ENCODE results near the gene KLK1. TPM values are rescaled to one million over a fixed set of nuclear protein-coding genes. Genes with fewer than 3 reads are reported as not detected.

KLK1 gene
- not detected in 2 replicates for total RNA-seq
- long read RNA-seq, result 0 reads

DNA sequence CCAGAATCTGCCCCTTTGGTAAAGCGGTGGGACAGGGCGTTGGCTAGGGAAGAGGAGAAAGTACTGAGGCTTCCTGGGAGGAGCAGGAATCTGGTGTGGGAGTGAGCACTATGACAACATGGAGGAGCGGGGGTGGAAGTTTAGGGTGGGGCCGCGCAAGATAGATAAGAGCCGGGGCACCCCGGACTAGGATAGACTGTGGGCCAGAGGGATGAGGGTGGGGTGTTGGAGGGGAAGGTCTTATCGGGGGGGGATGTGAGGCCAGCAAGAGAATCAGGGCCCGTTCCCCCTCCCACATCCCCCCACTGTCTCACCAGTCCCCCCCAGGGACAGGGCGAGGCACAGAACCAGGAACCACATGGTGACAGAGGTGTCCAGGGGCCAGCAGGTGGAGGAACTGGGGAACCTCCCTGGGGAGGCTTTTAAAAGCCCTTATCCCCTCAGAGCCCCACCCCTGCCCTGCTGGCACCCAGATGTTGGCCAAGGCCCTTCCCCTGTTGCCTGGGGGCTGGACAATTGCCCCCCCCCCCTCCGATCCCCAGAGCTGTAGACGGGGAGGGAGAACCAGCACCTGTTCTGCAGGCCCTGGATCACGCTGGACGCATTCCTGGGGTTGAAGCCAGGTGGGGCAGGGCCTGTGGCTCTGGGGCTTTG lies at the start of gene KLK1:
TSS of gene KLK1 (minus strand) at position 399 of the 654 bp plus-strand sequence. CDS start at position 360, 39 bp downstream.
- TF ChIP-seq, protein P1, sequence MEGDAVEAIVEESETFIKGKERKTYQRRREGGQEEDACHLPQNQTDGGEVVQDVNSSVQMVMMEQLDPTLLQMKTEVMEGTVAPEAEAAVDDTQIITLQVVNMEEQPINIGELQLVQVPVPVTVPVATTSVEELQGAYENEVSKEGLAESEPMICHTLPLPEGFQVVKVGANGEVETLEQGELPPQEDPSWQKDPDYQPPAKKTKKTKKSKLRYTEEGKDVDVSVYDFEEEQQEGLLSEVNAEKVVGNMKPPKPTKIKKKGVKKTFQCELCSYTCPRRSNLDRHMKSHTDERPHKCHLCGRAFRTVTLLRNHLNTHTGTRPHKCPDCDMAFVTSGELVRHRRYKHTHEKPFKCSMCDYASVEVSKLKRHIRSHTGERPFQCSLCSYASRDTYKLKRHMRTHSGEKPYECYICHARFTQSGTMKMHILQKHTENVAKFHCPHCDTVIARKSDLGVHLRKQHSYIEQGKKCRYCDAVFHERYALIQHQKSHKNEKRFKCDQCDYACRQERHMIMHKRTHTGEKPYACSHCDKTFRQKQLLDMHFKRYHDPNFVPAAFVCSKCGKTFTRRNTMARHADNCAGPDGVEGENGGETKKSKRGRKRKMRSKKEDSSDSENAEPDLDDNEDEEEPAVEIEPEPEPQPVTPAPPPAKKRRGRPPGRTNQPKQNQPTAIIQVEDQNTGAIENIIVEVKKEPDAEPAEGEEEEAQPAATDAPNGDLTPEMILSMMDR (IDR thresholded peaks at IDR 0.05; ENCODE audit: unreplicated experiment), result no peak
- Mint-ChIP-seq H3K9me3 (ENCODE audit: low read depth) (peaks cover 8% of the 10 kb centered on the region), H3K4me3 (ENCODE audit: low read depth) (no peak within 1 kb of the TSS), H3K36me3 (ENCODE audit: insufficient read depth) (no peaks in the 10 kb centered on the region), H3K27ac (no peak within 1 kb of the TSS), H3K27me3 (peaks cover 76% of the 10 kb centered on the region), H3K4me1 (ENCODE audit: low read depth) (peaks cover 6% of the 10 kb centered on the region)
- DNase-seq (ENCODE audit: low spot score, unreplicated experiment), result no peak

DNA sequence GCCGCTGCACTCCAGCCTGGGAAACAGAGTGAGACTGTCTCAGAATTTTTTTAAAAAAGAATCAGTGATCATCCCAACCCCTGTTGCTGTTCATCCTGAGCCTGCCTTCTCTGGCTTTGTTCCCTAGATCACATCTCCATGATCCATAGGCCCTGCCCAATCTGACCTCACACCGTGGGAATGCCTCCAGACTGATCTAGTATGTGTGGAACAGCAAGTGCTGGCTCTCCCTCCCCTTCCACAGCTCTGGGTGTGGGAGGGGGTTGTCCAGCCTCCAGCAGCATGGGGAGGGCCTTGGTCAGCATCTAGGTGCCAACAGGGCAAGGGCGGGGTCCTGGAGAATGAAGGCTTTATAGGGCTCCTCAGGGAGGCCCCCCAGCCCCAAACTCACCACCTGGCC lies 49.5 kb upstream of the KLK1 start, which contains the start of gene KLK2:
TSS of gene KLK2 (plus strand) at position 384 of the 400 bp plus-strand sequence. CDS start 35 bp downstream, outside the sequence.
- no peaks in the 10 kb centered on the region for H3K9me3 Mint-ChIP-seq (ENCODE audit: low read depth)
- H3K4me1 Mint-ChIP-seq (ENCODE audit: low read depth), result no peaks in the 10 kb centered on the region
- no peak within 1 kb of the TSS for H3K27ac Mint-ChIP-seq
- H3K4me3 Mint-ChIP-seq (ENCODE audit: low read depth), result no peak within 1 kb of the TSS
- no peak for DNase-seq (ENCODE audit: low spot score, unreplicated experiment)
- no peaks in the 10 kb centered on the region for H3K36me3 Mint-ChIP-seq (ENCODE audit: insufficient read depth)
- H3K27me3 Mint-ChIP-seq, result peaks cover 47% of the 10 kb centered on the region
- TF ChIP-seq, protein P1 (IDR thresholded peaks at IDR 0.05; ENCODE audit: unreplicated experiment), result no peak

DNA sequence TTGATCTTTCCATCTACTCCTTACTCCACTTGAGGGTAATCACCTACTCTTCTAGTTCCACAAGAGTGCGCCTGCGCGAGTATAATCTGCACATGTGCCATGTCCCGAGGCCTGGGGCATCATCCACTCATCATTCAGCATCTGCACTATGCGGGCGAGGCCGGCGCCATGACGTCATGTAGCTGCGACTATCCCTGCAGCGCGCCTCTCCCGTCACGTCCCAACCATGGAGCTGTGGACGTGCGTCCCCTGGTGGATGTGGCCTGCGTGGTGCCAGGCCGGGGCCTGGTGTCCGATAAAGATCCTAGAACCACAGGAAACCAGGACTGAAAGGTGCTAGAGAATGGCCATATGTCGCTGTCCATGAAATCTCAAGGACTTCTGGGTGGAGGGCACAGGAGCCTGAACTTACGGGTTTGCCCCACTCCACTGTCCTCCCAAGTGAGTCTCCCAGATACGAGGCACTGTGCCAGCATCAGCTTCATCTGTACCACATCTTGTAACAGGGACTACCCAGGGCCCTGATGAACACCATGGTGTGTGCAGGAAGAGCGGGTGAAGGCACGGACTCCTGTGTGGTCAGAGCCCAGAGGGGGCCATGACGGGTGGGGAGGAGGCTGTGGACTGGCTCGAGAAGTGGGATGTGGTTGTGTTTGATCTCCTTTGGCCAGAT lies 47.0 kb upstream of the KLK1 start:
- Mint-ChIP-seq H3K9me3 (ENCODE audit: low read depth) (no peaks in the 10 kb centered on the region), H3K4me3 (ENCODE audit: low read depth) (no peak overlapping the region), H3K4me1 (ENCODE audit: low read depth) (no peaks in the 10 kb centered on the region), H3K27ac (no peak overlapping the region), H3K27me3 (peaks cover 70% of the 10 kb centered on the region), H3K36me3 (ENCODE audit: insufficient read depth) (no peaks in the 10 kb centered on the region)
- DNase-seq (ENCODE audit: low spot score, unreplicated experiment), result no peak
- TF ChIP-seq, protein P1 (IDR thresholded peaks at IDR 0.05; ENCODE audit: unreplicated experiment), result no peak

DNA sequence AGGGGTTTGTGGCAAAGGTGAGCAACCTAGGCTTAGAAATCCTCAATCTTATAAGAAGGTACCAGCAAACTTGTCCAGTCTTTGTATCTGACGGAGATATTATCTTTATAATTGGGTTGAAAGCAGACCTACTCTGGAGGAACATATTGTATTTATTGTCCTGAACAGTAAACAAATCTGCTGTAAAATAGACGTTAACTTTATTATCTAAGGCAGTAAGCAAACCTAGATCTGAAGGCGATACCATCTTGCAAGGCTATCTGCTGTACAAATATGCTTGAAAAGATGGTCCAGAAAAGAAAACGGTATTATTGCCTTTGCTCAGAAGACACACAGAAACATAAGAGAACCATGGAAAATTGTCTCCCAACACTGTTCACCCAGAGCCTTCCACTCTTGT lies 45.9 kb upstream of the KLK1 start:
- Mint-ChIP-seq H3K4me1 (ENCODE audit: low read depth) (no peaks in the 10 kb centered on the region), H3K27me3 (peaks cover 81% of the 10 kb centered on the region), H3K4me3 (ENCODE audit: low read depth) (no peak overlapping the region), H3K36me3 (ENCODE audit: insufficient read depth) (no peaks in the 10 kb centered on the region), H3K9me3 (ENCODE audit: low read depth) (no peaks in the 10 kb centered on the region), H3K27ac (no peak overlapping the region)
- TF ChIP-seq, protein P1 (IDR thresholded peaks at IDR 0.05; ENCODE audit: unreplicated experiment), result no peak
- DNase-seq (ENCODE audit: low spot score, unreplicated experiment), result no peak

DNA sequence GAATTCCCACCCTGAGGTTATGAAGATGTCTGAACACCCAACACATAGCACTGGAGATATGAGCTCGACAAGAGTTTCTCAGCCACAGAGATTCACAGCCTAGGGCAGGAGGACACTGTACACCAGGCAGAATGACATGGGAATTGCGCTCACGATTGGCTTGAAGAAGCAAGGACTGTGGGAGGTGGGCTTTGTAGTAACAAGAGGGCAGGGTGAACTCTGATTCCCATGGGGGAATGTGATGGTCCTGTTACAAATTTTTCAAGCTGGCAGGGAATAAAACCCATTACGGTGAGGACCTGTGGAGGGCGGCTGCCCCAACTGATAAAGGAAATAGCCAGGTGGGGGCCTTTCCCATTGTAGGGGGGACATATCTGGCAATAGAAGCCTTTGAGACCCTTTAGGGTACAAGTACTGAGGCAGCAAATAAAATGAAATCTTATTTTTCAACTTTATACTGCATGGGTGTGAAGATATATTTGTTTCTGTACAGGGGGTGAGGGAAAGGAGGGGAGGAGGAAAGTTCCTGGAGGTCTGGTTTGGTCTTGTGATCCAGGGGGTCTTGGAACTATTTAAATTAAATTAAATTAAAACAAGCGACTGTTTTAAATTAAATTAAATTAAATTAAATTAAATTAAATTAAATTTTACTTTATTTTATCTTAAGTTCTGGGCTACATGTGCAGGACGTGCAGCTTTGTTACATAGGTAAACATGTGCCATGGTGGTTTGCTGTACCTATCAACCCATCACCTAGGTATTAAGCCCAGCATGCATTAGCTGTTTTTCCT lies 38.1 kb upstream of the KLK1 start:
- Mint-ChIP-seq H3K36me3 (ENCODE audit: insufficient read depth) (no peaks in the 10 kb centered on the region), H3K27ac (no peak overlapping the region), H3K4me1 (ENCODE audit: low read depth) (peaks cover 7% of the 10 kb centered on the region), H3K27me3 (peaks cover 76% of the 10 kb centered on the region), H3K4me3 (ENCODE audit: low read depth) (no peak overlapping the region), H3K9me3 (ENCODE audit: low read depth) (no peaks in the 10 kb centered on the region)
- TF ChIP-seq, protein P1 (IDR thresholded peaks at IDR 0.05; ENCODE audit: unreplicated experiment), result no peak
- no peak for DNase-seq (ENCODE audit: low spot score, unreplicated experiment)

All from progenitor cell of endocrine pancreas (in vitro differentiated cells).